Transverse colon (tissue), 3 donors: Measurements from ENCODE around the gene MAP3K14.

Experiments used
- CTCF ChIP-seq, 5 experiments: fragments of 200-600 bp in 3 of 5; fragments of 450-650 bp in 2 of 5; sonication (generic) in 3 of 5; IDR thresholded peaks; 1 replicate in 2 of 5; 2 replicates in 3 of 5; pipeline ENCODE4 v1.5.1; 2016 to 2017; ENCODE audit warnings: antibody characterized with exemption in 5 of 5, inconsistent platforms in 3 of 5, mild to moderate bottlenecking in 2 of 5, moderate library complexity in 1 of 5
- POLR2A ChIP-seq: fragments of 450-650 bp; IDR thresholded peaks from one replicate; pipeline ENCODE4 v1.6.1; 2016; ENCODE audit warnings: antibody characterized with exemption, mild to moderate bottlenecking, moderate library complexity

GRCh38 chr17:45232514-45233422 lies 84.1 kb downstream of the MAP3K14 start:
- TF ChIP-seq CTCF (IDR thresholded peaks at IDR 0.05) = no peak
- TF ChIP-seq POLR2A = no peak
